Ovary (tissue), 3 donors: ENCODE measurements around the gene RALGPS1.

Experiments used
- EP300 ChIP-seq: sonication (generic); formaldehyde crosslinking; IDR thresholded peaks from one replicate; pipeline ENCODE4 v1.6.1; 2017; ENCODE audit warnings: antibody characterized with exemption
- POLR2A ChIP-seq: fragments of 450-650 bp; IDR thresholded peaks from one replicate; pipeline ENCODE4 v1.6.1; 2017; ENCODE audit warnings: antibody characterized with exemption, mild to moderate bottlenecking, moderate library complexity
- TF ChIP-seq, protein P1 (sequence below), 3 donors: fragments of 450-650 bp in 2 of 3; fragments of 200-600 bp in 1 of 3; IDR thresholded peaks; one replicate each; pipeline versions ENCODE4 v1.5.1 to v1.8.0; 2016 to 2022; ENCODE audit warnings: antibody characterized with exemption in 3 of 3, mild to moderate bottlenecking in 1 of 3
- donor health status: DM: no; HTN: no; CAD: no.

DNA sequence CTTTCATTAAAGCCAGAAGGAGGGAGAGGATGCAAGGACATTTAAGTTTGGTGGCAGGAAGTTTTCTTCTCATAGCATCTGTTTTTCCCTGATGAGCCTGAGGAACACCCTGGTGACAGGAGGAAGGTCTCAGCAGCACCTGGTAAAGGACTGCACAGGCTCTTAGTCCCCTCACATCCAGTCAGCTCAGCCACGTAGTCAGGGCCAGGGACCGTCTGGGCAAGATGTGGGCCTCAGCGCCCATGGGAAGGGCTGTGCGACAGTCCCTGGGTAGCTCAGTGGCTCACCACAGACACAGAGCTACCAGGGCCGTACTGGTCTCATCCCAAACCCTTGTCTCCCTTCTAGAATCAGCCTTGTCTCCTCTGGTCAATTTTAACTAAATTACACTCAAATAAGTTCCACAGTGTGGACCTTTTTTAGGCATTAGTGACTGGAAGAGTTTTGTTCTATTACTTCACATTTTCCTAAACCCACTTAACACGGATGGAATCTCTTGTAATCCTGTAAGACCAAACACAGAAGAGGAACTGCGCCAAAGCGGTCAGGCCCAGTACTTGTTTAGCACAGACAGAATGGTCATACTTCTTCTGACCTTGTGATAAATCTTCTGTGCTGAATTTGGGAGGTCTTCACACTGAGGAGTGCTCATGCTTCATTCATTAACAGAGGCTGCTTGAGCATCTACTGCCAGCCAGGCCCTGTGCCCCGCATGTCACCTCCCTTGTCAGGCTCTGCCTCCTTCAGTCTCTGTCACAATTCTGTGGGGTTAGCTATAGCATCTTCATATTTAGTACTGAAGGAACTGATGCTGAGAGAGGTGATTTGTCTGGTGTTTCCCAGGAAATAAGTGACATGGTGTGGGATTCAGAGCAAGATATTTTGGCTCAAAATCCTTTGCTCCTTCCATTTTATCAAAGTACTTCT is 116.5 kb downstream of the RALGPS1 start:
- TF ChIP-seq, protein P1, sequence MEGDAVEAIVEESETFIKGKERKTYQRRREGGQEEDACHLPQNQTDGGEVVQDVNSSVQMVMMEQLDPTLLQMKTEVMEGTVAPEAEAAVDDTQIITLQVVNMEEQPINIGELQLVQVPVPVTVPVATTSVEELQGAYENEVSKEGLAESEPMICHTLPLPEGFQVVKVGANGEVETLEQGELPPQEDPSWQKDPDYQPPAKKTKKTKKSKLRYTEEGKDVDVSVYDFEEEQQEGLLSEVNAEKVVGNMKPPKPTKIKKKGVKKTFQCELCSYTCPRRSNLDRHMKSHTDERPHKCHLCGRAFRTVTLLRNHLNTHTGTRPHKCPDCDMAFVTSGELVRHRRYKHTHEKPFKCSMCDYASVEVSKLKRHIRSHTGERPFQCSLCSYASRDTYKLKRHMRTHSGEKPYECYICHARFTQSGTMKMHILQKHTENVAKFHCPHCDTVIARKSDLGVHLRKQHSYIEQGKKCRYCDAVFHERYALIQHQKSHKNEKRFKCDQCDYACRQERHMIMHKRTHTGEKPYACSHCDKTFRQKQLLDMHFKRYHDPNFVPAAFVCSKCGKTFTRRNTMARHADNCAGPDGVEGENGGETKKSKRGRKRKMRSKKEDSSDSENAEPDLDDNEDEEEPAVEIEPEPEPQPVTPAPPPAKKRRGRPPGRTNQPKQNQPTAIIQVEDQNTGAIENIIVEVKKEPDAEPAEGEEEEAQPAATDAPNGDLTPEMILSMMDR (IDR thresholded peaks at IDR 0.05): no peak
- no peak for TF ChIP-seq POLR2A
- no peak for TF ChIP-seq EP300
